Stimulated activated CD8-positive, alpha-beta memory T cell treated with anti-CD3 and anti-CD28 coated beads, Interleukin-15, amount 100 ng/mL, for 24 hours (primary cell): Measurements from ENCODE around the gene HRG.
"Not testable (repeated sequence)": the region's sequence is repeated elsewhere in the genome, so short reads cannot be mapped to it uniquely, and the experiment has no call there.

Source experiments
- DNase-seq: peaks from one replicate; pipeline ENCODE4 v3.0.0-alpha.2; 2020; ENCODE audit warnings: low read depth

Gene HRG, protein sequence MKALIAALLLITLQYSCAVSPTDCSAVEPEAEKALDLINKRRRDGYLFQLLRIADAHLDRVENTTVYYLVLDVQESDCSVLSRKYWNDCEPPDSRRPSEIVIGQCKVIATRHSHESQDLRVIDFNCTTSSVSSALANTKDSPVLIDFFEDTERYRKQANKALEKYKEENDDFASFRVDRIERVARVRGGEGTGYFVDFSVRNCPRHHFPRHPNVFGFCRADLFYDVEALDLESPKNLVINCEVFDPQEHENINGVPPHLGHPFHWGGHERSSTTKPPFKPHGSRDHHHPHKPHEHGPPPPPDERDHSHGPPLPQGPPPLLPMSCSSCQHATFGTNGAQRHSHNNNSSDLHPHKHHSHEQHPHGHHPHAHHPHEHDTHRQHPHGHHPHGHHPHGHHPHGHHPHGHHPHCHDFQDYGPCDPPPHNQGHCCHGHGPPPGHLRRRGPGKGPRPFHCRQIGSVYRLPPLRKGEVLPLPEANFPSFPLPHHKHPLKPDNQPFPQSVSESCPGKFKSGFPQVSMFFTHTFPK

DNA sequence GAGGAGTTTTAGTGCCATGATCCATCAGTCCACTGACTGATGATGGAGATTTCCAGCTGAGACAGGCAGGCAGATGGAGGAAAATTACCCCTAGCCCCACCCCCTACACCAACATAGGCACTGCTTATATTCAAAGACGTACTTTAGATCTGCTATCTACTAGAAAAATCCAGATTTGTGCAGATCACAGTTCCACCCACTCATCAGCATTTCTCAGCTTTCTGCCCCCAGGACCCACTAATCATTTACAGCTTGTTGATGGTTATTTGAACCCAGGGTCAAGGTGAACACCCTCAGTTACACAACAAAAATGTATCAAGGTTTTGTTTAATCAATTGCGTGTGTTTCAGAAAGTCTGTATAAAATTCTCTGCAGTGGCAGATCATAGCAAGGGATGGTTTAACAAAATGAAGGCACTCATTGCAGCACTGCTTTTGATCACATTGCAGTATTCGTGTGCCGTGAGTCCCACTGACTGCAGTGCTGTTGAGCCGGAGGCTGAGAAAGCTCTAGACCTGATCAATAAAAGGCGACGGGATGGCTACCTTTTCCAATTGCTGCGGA is at the start of gene HRG:
Gene HRG (plus strand): TSS at position 390 of the 564 bp plus-strand sequence. CDS start 18 bp downstream, at position 408.
- DNase-seq = no peak

- no peak for DNase-seq
Observed at GRCh38 chr3:186616299-186616617, 49.6 kb upstream of the HRG start.

GRCh38 chr3:186617036-186617946 is 48.5 kb upstream of the HRG start:
- peak; percentile 70 for DNase-seq

GRCh38 chr3:186618318-186618938 is 47.4 kb upstream of the HRG start:
- DNase-seq = no peak

GRCh38 chr3:186619787-186620212 is 46.0 kb upstream of the HRG start:
- no peak for DNase-seq

- no peak for DNase-seq
Observed at GRCh38 chr3:186620213-186621092, 45.4 kb upstream of the HRG start.

DNA sequence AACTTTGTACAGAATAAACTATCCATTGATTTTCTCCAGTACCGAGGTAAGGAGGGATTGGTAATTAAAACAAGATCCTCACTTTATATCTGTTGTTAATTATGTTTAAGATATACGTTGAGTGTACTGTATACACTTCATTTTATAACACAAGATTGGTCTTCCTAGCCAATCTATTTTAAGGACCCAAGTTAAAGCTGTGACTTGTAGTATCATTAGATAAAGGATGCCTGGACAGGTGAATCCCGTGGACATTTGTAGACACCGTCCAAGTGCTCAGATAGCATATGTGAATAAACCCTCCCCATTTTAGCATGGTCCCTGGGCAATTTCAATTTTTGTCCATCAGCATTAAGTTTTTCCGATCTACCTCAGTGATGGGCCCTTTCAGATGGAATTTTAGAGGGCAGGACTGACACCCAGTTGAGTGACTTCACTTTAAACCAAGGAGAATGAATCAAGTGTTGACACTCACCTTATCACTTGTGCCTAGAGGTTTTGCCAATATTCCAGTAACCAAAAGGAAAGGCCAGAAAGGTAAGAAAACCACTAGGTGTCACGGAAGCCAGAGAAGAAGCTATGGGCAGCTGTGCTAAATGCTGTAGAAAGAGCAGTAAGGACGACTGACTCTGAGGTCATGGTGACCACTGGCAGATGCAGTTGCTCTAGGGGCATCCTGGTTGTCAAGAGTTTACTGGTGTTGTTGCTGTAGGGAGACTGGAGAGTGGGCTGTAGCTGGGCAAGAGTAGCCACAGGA is 43.7 kb upstream of the HRG start:
- DNase-seq = no peak

GRCh38 chr3:186622651-186623310 is 43.0 kb upstream of the HRG start:
- no peak for DNase-seq

DNA sequence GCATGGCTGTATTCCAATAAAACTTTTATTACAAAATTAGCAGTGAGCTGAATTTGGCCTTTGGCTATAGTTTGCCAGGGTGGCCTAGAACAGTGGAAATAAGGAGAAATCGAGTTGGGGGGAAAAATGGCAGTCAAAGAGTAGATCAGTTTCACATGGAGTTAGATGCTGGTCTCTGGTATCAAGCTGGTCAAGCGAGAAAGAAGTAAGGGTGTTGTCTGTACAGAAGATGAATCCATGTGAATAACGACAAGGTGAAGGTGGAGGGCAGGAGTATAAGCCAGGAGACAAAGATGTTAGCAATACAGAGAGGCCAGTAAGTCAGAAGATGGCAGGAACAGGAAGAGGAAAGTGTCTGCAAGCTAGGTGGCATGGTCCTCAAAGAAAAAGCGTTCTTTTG is 41.2 kb upstream of the HRG start:
- DNase-seq = no peak

GRCh38 chr3:186625600-186626042 is 40.2 kb upstream of the HRG start:
- DNase-seq = no peak

GRCh38 chr3:186626254-186626847 is 39.5 kb upstream of the HRG start:
- DNase-seq = no peak

- DNase-seq = no peak
Observed at GRCh38 chr3:186627852-186628414, 37.9 kb upstream of the HRG start.

DNA sequence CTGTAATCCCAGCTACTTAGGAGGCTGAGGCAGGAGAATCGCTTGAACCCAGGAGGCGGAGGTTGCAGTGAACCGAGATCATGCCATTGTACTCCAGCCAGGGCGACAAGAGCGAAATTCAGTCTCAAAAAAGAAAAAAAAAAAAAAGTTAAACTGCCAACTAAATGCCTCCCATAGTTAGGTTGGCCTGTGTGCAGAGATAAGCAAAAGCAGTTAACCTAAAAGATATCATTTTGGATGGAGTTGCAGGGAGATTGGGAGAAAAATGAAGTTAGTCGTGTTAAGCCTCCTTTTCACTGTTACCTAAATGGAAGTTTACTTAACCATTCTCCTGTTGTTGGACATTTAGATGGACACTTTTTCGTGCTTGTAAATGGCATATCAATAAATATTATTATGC is 37.1 kb upstream of the HRG start:
- DNase-seq = no peak

GRCh38 chr3:186630950-186631641 is 34.7 kb upstream of the HRG start:
- no peak for DNase-seq

DNA sequence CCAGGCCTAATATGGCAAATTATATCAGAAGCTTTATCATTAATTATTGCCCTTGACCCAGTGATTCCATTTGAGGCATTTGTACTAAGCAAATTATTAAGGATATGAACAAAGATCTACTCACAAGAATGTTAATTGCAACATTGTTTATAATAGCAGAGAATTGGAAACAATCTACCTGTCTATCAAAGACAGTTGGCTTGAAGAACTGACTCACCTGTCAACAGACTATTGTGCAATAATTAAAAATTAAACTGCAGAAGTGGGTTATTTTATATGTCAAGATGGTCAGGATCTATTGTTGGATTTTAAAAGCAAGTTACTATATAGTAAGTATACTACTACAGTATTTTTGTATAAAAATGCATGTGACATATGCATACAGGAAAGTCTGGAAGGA is 32.3 kb upstream of the HRG start:
- DNase-seq = no peak

- DNase-seq = not testable (repeated sequence)
Observed at GRCh38 chr3:186634207-186634606, 31.6 kb upstream of the HRG start.

DNA sequence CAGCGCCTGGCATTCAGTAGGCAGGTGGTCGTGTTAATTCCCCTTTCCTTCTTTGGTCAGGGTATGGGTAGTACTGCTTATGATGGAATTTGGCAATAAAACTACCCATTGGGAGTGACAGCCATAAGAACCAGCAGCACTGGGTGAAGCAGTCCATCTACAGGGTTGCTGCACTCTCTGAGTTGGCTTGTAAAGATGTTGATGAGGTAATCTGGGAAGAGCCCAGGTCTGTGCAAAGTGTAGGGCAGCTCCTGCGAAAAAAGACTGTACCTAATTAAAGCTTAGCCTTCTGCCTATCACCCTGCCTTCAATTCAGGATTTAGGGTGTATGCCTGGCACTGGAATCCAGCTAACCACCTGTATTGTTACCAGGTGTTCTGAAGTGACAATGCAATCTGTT is 30.3 kb upstream of the HRG start:
- DNase-seq = no peak

- no peak for DNase-seq
Observed at GRCh38 chr3:186636536-186636935, 29.3 kb upstream of the HRG start.
